HG02798 (cell line): ENCODE measurements around the gene ATAD1.
"Not testable (repeated sequence)": the region's sequence is repeated elsewhere in the genome, so short reads cannot be mapped to it uniquely, and the experiment has no call there.

Experiments
- ATAC-seq: cut with Tn5 transposase; IDR thresholded peaks from one replicate; pipeline ENCODE4 v1.9.1; 2021; ENCODE audit warnings: mild to moderate bottlenecking; ENCODE audit not compliant: unreplicated experiment, poor library complexity

The ATAD1 gene, protein sequence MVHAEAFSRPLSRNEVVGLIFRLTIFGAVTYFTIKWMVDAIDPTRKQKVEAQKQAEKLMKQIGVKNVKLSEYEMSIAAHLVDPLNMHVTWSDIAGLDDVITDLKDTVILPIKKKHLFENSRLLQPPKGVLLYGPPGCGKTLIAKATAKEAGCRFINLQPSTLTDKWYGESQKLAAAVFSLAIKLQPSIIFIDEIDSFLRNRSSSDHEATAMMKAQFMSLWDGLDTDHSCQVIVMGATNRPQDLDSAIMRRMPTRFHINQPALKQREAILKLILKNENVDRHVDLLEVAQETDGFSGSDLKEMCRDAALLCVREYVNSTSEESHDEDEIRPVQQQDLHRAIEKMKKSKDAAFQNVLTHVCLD

DNA sequence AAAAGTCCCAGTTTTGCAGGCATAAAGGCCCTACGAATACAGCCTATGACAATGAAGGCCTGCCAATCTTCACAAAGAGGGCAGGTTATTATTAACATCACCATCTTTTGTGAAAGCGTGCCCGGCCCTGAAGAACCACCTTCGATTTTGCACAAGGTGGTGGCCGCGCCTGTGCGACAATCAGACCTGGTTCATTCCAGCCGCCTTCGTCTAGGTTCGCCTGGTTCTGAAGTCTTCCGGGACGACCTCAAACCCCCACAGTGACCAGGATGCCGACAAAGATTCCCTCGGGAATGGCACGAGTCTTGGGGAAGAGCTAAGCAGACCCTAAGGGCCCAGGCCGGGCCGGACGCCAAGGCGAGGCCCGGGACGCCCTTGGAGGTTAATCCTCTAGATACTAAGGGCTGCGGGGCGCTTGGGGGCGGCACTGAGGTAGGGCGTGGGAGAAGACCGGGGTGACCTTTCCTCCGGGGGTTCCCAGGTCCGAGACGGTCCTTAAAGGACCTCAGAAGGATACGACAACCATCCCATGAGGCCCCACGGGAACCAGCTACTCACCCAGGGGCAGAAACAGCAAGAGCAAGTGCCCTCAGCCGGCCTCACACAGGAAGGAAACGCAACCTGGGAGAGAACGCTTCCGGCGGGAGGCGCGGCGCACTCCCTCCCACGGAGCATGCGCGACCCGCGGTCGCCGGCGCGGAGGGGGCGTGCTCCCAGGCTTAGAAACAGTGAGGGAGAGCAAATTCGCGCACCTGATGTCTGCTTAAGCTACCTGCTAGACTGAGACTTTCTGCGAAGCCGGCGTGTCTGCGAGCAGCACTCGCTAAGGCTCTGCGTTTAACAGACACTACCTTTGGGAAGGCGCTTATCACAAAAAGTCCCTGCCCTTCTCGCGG lies at the start of gene ATAD1:
TSS of gene ATAD1 (minus strand) at position 618 of the 896 bp plus-strand sequence. CDS start 3,627 bp downstream, outside the sequence.
- peak; percentile 87 for ATAC-seq

DNA sequence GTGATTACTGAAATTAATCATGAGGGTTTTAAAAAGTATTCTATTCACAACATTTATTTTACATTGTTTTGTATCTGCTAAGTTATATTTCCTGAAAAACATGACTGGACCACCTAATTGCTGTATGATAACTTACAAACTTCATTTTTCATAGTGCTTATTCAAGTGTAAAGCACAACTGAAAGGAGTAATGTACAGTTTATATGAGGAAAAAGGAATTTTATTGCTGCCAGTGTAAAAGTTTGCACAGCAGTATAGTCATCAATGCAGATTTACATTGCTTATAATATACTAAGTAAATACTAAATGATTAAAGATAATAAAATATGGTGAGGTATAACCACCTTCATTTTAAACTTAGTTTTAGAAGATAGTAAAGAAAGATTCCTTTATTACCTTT lies 49.4 kb upstream of the ATAD1 start:
- ATAC-seq: no peak

DNA sequence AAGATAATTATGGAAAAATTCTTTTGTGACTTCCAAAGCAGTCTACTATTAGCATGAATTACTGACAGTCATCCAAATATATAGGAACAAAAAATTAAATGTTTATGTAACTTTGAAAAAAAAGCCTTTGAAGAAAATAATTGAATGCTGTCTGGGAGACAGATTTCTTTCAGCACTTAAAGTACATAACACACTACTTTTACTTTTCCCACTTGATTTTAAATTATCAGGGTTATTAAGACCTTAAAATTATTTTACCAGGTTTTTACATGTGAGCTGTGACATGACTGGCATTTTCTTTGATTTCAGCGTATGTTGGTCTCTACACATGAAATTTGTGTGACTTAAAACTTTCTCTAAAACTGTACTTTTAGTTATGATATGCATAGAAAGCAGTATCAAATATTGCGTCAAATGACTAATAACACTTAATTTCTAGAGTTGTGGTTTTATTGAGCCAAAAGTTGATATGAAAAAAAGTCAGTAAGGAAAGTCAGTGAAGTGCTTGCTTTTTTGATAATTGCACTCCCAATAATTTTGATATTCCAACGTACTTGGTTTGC lies 48.5 kb upstream of the ATAD1 start:
- no peak for ATAC-seq

DNA sequence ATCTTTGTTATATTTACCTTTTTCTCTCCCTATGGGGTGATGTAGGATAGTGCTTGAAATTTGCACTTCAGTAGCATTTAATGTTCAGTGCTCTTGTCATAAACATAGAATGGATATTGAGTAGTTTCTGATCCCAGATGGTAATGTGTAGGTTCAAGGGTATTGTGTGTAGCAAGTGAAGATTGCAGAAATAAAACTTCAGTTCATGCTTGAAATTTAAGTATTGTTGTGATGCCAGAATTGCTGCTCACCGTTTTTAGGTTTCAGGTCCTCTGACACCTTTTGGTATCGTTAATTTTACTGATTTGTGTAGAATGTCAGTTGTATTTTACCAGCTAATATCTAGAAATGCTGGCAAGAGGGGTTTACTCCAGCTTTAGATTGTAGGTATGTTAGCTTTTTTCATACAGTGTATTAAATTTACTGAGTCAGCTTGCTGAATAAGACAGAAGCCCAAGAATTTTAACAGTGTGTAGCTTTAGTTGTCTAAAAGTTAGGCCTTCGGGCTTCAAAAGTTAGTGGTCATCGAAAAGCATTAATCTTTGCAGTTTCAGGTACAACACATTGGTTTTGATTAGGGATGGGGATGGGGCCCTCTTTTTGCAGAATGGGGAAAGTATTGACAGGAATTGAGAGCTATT lies 47.3 kb upstream of the ATAD1 start:
- no peak for ATAC-seq

DNA sequence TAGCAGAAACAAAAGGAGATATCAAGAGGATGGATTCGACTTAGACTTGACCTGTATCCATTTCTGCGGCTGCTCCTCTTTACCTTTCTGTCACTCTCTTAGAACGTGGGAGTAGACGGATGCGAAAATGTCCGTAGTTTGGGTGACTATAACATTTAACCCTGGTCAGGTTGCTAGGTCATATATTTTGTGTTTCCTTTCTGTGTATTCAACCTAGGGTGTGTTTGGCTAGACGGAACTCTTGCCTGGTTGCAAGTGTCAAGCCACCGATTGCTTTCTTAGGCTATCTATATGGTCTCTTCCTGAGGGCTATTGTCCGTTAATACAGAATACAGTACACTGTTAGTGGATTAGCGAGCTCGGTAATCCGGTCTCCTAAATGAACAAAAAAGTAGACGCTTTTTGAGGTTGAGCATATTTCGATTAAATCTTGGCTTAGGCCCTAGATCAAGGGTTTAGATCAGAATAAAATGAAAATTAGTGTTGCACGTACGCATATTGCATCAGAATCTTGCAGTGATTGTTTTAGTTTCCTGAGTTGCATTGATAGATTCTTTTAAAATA lies 46.6 kb upstream of the ATAD1 start:
- no peak for ATAC-seq

DNA sequence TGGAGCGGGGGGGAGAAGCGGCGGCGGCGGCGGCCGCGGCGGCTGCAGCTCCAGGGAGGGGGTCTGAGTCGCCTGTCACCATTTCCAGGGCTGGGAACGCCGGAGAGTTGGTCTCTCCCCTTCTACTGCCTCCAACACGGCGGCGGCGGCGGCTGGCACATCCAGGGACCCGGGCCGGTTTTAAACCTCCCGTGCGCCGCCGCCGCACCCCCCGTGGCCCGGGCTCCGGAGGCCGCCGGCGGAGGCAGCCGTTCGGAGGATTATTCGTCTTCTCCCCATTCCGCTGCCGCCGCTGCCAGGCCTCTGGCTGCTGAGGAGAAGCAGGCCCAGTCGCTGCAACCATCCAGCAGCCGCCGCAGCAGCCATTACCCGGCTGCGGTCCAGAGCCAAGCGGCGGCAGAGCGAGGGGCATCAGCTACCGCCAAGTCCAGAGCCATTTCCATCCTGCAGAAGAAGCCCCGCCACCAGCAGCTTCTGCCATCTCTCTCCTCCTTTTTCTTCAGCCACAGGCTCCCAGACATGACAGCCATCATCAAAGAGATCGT lies 46.0 kb upstream of the ATAD1 start:
- ATAC-seq: not testable (repeated sequence)

DNA sequence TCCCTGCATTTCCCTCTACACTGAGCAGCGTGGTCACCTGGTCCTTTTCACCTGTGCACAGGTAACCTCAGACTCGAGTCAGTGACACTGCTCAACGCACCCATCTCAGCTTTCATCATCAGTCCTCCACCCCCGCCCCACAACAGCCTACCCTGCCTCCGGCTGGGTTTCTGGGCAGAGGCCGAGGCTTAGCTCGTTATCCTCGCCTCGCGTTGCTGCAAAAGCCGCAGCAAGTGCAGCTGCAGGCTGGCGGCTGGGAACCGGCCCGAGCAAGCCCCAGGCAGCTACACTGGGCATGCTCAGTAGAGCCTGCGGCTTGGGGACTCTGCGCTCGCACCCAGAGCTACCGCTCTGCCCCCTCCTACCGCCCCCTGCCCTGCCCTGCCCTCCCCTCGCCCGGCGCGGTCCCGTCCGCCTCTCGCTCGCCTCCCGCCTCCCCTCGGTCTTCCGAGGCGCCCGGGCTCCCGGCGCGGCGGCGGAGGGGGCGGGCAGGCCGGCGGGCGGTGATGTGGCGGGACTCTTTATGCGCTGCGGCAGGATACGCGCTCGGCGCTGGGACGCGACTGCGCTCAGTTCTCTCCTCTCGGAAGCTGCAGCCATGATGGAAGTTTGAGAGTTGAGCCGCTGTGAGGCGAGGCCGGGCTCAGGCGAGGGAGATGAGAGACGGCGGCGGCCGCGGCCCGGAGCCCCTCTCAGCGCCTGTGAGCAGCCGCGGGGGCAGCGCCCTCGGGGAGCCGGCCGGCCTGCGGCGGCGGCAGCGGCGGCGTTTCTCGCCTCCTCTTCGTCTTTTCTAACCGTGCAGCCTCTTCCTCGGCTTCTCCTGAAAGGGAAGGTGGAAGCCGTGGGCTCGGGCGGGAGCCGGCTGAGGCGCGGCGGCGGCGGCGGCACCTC lies 45.3 kb upstream of the ATAD1 start, which contains the start of the genes KLLN and PTEN:
TSS of gene KLLN (minus strand) at position 481 of the 891 bp plus-strand sequence. CDS start 1,046 bp downstream, outside the sequence.
TSS of gene PTEN (plus strand) at position 573 of the 891 bp plus-strand sequence. CDS start 845 bp downstream, outside the sequence.
- peak; percentile 47 for ATAC-seq

DNA sequence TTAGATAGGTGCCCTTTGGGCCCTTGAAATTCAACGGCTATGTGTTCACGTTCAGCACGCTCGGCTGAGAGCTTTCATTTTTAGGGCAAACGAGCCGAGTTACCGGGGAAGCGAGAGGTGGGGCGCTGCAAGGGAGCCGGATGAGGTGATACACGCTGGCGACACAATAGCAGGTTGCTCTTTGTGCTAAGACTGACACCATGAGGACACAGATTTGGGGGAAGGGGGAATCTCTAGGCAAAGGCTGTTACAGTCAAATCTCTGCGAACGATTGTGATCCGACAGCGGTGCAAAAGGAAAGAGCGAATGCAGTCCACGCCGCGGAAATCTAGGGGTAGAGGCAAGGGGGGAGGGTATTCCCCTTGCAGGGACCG lies 44.6 kb upstream of the ATAD1 start:
- ATAC-seq: peak; percentile 5

DNA sequence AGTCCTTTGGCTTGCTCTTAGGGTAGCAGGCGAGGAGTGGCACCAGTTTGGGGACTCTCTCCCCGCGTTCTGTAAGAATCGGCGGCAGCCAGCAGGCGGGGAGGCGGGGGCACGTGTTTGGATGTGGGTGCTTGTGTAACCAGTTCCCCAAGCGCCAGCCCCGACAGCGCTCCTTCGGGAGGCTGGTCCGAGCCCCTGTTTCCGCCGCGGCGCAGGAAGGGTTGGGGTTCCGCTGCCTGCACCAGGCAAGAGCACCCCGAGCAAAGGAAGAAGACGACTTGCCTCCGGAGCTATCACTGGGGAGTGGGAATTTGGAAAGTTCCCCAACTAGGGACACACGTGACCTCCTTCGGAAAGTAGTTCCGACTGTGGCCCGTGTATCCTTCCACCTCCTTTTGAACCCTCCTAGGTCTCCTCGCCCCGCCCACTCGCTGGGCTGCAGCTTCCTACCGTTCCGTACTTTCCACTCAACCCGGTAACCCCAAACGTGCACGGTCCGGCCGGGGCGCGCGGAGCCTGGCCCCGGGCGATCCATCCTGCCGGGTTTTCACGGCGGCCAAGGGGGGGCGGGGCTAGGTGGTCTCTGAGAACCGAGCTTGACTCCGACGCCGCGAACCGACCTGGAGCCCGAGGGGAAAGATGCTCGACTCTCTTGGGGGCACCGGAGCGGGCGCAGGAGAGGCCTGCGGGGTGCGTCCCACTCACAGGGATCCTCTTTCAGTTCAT lies 44.1 kb upstream of the ATAD1 start:
- ATAC-seq: peak; percentile 72

DNA sequence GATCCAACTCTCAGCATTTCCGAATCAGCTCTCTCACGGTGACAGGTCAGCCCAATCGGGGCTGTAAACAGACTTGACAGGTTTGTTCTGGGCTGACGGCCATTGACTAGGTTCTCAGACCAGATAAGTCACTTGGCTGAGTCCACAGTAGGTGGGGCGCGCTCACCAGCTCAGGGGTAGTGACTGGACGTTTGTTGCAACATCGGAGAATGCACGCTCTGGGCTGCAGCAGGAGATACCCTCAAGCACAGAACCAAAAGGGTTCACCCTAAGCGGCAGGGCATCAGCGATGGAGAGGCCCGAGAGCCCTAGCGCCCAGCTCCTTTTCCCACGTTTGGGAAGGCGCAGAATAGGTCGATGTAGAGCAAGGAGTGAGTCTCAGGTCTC lies 43.5 kb upstream of the ATAD1 start:
- peak; percentile 18 for ATAC-seq

DNA sequence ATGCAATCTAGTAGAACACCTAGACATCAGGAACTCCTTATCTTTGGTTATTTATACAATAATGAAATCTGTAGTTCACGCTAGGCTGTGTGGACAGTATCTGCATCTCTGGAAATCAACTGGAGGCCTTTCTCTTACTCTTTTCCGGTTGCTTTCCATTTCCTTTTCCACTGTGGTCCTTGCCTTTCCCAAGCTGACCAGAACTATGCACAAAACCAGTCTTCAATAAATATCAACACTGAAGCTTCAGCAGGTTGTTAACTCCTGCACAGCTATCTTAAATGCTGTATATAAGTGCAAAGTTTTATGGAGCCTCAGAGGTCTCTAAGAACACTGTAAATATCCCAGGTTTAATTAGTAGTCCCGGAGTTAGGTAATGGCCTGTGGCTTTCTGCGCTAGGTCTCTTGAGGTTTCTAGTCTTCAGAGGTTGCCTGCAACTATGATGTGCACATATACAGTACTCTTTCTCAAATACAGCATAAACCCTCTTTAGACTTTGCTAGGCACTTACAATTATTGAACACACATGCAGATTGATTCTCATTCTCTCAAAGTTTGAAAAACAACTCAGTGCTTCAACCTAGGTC lies 42.9 kb upstream of the ATAD1 start:
- ATAC-seq: no peak

DNA sequence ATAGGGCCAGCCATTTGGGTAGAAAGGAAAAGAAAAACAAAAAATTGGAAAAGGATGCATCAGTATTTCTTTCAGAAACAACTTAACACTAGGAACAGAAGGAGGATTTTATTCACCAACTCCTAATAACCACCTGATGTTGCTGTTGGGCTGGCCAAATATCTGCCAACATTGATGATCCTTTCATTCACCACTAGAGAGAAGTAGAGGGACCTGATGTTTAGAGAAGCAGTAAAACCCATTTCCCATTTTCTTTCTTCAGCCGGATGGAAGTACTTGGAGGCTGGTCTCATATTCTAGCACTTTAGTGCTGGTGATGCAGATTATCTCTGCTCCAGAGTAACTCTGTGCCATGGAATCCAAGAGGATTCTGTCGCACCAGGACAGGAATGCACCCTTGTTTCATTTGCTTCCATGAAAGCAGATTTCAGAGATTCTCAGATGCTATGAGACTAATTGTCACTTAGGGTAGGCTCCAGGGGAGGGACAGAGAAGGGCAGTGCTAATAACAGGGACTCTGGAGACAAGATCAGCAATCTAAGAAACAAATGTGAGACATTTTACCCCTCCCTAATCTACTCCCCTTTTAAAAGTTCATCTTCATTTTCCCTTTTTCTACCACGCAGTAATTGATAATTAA lies 42.2 kb upstream of the ATAD1 start:
- ATAC-seq: no peak

DNA sequence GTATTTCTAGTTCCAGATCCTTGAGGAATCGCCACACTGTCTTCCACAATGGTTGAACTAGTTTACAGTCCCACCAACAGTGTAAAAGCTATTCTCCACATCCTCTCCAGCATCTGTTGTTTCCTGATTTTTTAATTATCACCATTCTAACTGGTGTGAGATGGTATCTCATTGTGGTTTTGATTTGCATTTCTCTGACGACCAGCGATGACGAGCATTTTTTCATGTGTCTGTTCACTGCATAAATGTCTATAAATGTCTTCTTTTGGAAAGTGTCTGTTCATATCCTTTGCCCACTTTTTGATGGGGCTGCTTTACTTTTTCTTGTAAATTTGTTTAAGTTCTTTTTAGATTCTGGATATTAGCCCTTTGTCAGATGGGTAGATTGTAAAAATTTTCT lies 37.6 kb upstream of the ATAD1 start:
- ATAC-seq: not testable (repeated sequence)

DNA sequence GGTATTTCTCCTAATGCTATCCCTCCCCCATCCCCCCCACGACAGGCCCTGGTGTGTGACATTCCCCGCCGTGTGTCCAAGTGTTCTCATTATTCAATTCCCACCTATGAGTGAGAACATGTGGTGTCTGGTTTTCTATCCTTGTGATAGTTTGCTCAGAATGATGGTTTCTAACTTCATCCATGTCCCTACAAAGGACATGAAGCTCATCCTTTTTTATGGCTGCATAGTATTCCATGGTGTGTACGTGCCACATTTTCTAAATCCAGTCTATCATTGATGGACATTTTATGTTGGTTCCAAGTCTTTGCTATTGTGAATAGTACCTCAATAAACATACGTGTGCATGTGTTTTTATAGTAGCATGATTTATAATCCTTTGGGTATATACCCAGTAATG lies 37.2 kb upstream of the ATAD1 start:
- ATAC-seq: not testable (repeated sequence)

DNA sequence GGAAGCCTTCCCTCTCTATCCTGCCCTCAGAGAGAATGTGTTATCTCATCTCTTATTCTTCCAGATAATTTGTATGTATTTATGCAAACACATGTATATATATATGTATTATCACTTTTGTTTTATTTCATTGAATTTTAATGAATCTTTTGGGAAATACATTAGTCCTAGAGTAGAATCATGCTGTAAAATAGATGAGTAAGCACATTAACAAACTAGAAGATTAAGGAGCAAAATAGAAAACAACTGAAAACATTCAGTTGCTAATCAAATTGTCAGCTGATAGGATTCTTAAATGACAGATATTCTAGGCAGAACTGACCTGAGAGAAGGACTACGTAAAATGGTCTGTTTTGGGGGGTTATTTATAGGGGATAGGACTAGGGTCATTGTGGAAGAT lies 34.1 kb upstream of the ATAD1 start:
- no peak for ATAC-seq

DNA sequence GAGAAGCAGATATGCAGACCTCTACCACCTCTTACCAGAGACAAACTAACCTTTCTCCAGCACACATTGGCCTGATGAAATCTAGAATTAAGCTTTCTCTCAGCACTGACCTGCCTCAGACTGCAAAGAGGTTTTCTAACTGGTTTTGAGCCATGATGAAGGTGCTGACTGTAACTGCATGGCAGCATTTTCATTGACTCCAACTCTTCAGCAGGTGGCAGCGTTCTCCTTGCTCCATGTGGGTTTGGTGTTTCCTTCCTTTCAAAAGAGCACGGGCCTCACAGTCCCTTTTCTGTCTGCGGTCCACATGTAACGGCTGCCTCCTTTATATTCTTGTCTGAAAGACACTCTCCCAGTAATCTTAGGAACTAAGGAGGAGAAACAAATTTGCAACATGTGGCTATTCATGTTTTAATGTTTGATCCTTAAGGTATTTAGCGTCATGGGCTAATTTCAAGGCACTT lies 32.7 kb upstream of the ATAD1 start:
- ATAC-seq: no peak

DNA sequence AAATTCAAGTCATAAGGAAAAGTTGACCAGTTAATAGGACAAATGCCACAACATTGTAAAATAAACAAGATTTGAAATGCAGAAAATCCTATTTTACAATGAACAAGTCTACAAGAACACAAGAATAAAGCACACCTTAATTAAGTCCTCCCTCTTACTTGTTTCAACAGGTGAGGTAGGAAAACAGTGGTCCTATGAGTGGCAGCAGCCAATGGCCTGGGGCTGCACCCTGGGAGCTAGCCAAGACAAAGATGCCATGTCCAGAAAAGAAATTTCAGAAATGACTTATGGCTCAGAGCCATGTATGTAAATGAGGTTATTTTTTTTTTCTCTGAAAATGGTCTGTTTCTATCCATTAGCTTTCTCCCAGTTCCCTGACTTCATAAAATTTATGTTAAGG lies 31.0 kb upstream of the ATAD1 start:
- ATAC-seq: no peak
